ENCODE data around the gene KBTBD6. TPM values are rescaled to one million over a fixed set of nuclear protein-coding genes. Genes with fewer than 3 reads are reported as not detected.

The KBTBD6 gene
- total RNA-seq, 1 experiment from 2014 or later, result 9.2 TPM

DNA sequence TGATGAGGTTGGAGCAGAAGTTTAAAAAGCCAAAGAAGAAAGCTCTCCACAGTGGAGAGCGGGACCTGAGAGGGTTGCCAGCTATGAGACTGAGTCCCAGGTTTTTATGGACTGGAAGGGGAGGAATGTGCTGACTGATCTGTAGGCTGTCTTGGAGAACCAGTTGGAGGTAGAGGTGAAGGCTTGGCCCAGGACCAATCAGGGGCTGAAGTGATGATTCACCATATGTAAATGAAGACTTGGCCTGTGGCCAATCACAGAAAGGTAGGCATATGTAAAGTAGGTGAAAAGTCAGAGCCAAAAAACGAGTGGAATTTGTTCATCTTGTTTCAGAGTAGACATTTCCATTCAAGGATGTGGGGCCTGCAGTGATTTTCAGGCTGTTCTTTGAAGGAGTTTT, 17.5 kb upstream of the KBTBD6 start (continued):
- TF ChIP-seq, protein P1, sequence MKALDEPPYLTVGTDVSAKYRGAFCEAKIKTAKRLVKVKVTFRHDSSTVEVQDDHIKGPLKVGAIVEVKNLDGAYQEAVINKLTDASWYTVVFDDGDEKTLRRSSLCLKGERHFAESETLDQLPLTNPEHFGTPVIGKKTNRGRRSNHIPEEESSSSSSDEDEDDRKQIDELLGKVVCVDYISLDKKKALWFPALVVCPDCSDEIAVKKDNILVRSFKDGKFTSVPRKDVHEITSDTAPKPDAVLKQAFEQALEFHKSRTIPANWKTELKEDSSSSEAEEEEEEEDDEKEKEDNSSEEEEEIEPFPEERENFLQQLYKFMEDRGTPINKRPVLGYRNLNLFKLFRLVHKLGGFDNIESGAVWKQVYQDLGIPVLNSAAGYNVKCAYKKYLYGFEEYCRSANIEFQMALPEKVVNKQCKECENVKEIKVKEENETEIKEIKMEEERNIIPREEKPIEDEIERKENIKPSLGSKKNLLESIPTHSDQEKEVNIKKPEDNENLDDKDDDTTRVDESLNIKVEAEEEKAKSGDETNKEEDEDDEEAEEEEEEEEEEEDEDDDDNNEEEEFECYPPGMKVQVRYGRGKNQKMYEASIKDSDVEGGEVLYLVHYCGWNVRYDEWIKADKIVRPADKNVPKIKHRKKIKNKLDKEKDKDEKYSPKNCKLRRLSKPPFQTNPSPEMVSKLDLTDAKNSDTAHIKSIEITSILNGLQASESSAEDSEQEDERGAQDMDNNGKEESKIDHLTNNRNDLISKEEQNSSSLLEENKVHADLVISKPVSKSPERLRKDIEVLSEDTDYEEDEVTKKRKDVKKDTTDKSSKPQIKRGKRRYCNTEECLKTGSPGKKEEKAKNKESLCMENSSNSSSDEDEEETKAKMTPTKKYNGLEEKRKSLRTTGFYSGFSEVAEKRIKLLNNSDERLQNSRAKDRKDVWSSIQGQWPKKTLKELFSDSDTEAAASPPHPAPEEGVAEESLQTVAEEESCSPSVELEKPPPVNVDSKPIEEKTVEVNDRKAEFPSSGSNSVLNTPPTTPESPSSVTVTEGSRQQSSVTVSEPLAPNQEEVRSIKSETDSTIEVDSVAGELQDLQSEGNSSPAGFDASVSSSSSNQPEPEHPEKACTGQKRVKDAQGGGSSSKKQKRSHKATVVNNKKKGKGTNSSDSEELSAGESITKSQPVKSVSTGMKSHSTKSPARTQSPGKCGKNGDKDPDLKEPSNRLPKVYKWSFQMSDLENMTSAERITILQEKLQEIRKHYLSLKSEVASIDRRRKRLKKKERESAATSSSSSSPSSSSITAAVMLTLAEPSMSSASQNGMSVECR (CRISPR knock-in tag; IDR thresholded peaks at IDR 0.05; ENCODE audit: borderline replicate concordance), result no peak
- TF ChIP-seq ELF4 (CRISPR knock-in tag; IDR thresholded peaks at IDR 0.05; ENCODE audit: low read depth) (no peak), PRRX2 (CRISPR knock-in tag; IDR thresholded peaks at IDR 0.05) (no peak), SMAD3 (CRISPR knock-in tag; IDR thresholded peaks at IDR 0.05; ENCODE audit: borderline replicate concordance) (no peak), TCF7 (CRISPR knock-in tag; IDR thresholded peaks at IDR 0.05; ENCODE audit: low read depth) (no peak), ZNF219 (CRISPR knock-in tag; IDR thresholded peaks at IDR 0.05; ENCODE audit: borderline replicate concordance) (no peak), ZNF396 (CRISPR knock-in tag; IDR thresholded peaks at IDR 0.05; ENCODE audit: borderline replicate concordance) (no peak)
- TF ChIP-seq, protein P2, sequence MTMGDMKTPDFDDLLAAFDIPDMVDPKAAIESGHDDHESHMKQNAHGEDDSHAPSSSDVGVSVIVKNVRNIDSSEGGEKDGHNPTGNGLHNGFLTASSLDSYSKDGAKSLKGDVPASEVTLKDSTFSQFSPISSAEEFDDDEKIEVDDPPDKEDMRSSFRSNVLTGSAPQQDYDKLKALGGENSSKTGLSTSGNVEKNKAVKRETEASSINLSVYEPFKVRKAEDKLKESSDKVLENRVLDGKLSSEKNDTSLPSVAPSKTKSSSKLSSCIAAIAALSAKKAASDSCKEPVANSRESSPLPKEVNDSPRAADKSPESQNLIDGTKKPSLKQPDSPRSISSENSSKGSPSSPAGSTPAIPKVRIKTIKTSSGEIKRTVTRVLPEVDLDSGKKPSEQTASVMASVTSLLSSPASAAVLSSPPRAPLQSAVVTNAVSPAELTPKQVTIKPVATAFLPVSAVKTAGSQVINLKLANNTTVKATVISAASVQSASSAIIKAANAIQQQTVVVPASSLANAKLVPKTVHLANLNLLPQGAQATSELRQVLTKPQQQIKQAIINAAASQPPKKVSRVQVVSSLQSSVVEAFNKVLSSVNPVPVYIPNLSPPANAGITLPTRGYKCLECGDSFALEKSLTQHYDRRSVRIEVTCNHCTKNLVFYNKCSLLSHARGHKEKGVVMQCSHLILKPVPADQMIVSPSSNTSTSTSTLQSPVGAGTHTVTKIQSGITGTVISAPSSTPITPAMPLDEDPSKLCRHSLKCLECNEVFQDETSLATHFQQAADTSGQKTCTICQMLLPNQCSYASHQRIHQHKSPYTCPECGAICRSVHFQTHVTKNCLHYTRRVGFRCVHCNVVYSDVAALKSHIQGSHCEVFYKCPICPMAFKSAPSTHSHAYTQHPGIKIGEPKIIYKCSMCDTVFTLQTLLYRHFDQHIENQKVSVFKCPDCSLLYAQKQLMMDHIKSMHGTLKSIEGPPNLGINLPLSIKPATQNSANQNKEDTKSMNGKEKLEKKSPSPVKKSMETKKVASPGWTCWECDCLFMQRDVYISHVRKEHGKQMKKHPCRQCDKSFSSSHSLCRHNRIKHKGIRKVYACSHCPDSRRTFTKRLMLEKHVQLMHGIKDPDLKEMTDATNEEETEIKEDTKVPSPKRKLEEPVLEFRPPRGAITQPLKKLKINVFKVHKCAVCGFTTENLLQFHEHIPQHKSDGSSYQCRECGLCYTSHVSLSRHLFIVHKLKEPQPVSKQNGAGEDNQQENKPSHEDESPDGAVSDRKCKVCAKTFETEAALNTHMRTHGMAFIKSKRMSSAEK (CRISPR knock-in tag; IDR thresholded peaks at IDR 0.05; ENCODE audit: borderline replicate concordance), result no peak

DNA sequence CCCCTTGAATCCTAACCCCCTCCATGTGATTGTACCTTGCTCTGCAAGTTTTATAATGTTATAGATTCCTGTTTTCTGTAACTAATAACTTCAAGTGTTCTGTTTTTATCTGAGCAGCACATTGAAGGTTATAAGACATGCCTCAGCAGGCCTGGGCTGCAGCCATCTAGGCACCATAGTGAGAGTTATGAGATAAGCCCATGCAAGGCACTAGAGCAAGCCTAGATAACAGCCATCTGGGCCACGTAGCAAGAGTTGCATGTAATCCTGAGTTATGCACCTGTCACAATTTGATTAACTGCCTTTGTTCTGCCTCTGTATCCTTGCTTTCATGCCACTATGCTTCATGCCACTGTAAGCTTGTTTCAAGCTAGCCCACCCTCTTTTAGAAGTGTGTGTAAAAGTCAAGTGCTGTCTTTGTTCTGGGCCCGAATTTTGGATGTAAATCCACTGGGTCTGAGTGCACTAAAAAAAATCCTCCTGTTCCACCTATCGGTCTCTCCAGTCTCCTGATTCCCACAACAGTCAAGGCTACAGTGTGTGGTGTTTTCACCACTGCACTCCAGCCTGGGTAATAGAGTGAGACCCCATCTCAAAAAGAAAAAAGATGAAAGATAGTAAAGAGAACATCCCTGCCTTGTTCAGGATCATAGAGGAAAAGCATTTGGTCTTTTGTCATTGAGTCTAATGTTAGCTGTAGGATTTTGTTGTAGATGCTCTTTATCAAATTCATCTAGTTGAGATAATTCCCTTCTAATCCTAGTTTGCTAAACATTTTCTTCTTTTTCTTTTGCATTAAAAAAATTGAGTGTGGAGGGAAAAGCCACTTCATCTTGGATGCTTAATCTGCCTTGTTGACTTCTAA, 16.0 kb upstream of the KBTBD6 start:
- POLR2A ChIA-PET, result no interaction called here
- TF ChIP-seq, protein P3, sequence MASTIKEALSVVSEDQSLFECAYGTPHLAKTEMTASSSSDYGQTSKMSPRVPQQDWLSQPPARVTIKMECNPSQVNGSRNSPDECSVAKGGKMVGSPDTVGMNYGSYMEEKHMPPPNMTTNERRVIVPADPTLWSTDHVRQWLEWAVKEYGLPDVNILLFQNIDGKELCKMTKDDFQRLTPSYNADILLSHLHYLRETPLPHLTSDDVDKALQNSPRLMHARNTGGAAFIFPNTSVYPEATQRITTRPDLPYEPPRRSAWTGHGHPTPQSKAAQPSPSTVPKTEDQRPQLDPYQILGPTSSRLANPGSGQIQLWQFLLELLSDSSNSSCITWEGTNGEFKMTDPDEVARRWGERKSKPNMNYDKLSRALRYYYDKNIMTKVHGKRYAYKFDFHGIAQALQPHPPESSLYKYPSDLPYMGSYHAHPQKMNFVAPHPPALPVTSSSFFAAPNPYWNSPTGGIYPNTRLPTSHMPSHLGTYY (CRISPR knock-in tag; IDR thresholded peaks at IDR 0.05), result no peak
- H3K4me1 Mint-ChIP-seq, result peaks cover 6% of the 10 kb centered on the region
- peaks cover 20% of the 10 kb centered on the region for H3K27me3 Mint-ChIP-seq (ENCODE audit: low read depth)
- no peak overlapping the region for H3K27ac Mint-ChIP-seq
- H3K36me3 Mint-ChIP-seq, result peaks cover 82% of the 10 kb centered on the region
- no peak for DNase-seq (ENCODE audit: low spot score)
- H3K4me3 Mint-ChIP-seq, result no peak overlapping the region
- CTCF ChIA-PET, result no interaction called here
- no peak for ATAC-seq
- peaks cover 84% of the 10 kb centered on the region for H3K9me3 Mint-ChIP-seq

DNA sequence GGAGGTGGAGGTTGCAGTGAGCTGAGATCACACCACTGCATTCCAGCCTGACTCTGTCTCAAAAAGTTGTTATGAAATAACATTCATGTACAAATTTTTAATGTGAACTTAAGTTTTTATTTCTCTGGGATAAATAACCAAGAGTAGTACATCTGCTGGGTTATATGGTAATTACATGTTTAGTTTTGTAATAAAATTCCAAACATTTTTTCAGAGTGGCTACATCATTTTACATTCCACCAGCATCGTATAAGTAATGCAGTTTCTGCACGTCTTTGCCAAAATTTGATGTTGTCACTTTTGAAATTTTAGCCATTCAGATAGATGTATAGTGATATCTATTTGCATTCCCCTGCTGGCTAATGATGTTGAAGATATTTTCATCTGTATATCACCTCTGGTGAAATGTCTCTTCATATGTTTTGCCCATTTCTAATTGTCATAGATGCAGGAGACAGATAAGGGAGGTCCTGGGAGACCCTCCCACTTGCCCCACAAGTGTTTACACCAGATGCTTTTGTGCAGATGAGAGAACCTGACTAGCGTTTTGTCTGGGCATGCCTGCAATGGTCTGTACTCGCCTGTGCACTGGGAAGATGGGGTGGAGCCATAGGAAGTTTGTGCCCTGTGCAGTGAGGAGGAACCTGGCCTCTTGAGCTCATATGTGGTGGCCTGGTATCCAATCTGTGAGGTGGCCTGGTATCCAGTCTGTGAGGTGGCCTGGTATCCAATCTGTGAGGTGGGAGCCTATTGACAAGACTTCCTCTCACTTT, 12.7 kb upstream of the KBTBD6 start:
- Mint-ChIP-seq H3K4me1 (0 out of 2 replicates have a peak, but pooled peaks cover 8% of the 10 kb centered on the region), H3K27me3 (ENCODE audit: low read depth) (peaks cover 17% of the 10 kb centered on the region; the same call in 1 of the 2 replicates), H3K36me3 (peaks cover 54% of the 10 kb centered on the region), H3K4me3 (no peak overlapping the region), H3K27ac (0 out of 2 replicates have a peak overlapping the region, but pooled peaks have one; percentile 19), H3K9me3 (peaks cover 54% of the 10 kb centered on the region)
- ATAC-seq (no peak), DNase-seq (ENCODE audit: low spot score) (no peak)
- CTCF ChIA-PET, result no interaction called here
- POLR2A ChIA-PET, result no interaction called here
- TF ChIP-seq HMGA2 (CRISPR knock-in tag; IDR thresholded peaks at IDR 0.05), result no peak
- no peak for TF ChIP-seq ESRRA (CRISPR knock-in tag; IDR thresholded peaks at IDR 0.05; ENCODE audit: borderline replicate concordance)
- TF ChIP-seq SOX15 (CRISPR knock-in tag; IDR thresholded peaks at IDR 0.05), result no peak
- TF ChIP-seq GRHL2 (CRISPR knock-in tag; IDR thresholded peaks at IDR 0.05; ENCODE audit: insufficient replicate concordance, severe bottlenecking), result no peak
- no peak for TF ChIP-seq NFE2L1 (CRISPR knock-in tag; IDR thresholded peaks at IDR 0.05)
- TF ChIP-seq IRF2 (CRISPR knock-in tag; IDR thresholded peaks at IDR 0.05; ENCODE audit: borderline replicate concordance, low read depth), result no peak
- no peak for TF ChIP-seq FOXP1 (CRISPR knock-in tag; IDR thresholded peaks at IDR 0.05; ENCODE audit: borderline replicate concordance)
- no peak for TF ChIP-seq JAZF1 (CRISPR knock-in tag; IDR thresholded peaks at IDR 0.05)
- TF ChIP-seq, protein P4, sequence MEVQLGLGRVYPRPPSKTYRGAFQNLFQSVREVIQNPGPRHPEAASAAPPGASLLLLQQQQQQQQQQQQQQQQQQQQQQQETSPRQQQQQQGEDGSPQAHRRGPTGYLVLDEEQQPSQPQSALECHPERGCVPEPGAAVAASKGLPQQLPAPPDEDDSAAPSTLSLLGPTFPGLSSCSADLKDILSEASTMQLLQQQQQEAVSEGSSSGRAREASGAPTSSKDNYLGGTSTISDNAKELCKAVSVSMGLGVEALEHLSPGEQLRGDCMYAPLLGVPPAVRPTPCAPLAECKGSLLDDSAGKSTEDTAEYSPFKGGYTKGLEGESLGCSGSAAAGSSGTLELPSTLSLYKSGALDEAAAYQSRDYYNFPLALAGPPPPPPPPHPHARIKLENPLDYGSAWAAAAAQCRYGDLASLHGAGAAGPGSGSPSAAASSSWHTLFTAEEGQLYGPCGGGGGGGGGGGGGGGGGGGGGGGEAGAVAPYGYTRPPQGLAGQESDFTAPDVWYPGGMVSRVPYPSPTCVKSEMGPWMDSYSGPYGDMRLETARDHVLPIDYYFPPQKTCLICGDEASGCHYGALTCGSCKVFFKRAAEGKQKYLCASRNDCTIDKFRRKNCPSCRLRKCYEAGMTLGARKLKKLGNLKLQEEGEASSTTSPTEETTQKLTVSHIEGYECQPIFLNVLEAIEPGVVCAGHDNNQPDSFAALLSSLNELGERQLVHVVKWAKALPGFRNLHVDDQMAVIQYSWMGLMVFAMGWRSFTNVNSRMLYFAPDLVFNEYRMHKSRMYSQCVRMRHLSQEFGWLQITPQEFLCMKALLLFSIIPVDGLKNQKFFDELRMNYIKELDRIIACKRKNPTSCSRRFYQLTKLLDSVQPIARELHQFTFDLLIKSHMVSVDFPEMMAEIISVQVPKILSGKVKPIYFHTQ (CRISPR knock-in tag; IDR thresholded peaks at IDR 0.05), result no peak
- TF ChIP-seq FOXK1 (CRISPR knock-in tag; IDR thresholded peaks at IDR 0.05), result no peak

Measured in WTC11 (cell line).